Activated T-cell treated with anti-CD3 and anti-CD28 coated beads, Interleukin-2, amount 50 U/mL, for 1 hour (primary cell): ENCODE results near the gene JAKMIP3.

ENCODE experiments used
- DNase-seq: peaks from one replicate; pipeline ENCODE4 v3.0.0-alpha.2; 2020

JAKMIP3 gene

DNA sequence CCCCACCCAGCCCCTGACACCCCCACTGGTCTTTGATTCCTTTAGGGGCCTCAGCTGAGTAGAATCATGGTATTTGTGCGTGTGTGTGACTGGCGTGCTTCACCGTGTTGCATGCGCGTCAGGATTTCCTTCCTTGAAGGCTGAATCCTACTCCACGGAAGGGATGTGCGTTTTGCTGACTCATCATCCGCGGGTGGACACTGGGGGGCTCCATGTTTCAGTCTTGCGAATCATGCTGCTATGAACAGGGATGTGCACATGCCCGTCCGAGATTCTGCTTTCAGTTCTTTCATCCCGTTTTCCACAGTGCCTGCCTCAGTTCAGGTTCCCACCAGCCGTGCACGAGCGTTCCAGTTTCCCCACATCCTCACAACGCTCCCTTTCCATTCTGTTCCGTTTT, 20.9 kb upstream of the JAKMIP3 start:
- DNase-seq: no peak

DNA sequence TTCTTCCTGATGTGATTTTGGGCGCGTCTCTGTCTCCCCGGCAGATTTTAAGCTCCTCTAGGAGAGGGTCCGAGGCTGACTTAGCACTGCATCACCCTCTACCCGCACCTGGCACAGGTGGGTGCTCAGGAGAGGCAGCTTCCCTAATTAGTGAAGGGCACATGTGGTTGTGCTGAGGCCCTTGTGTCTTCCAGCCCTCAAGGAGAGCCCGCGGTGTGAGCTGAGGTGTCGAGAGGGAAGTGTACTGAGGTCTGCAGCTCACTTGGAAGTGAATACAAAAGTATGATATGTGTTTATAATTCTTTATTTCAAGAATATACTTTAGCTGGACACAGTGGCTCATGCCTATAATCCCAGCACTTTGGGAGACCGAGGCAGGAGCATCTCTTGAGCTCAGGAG, 20.4 kb upstream of the JAKMIP3 start:
- DNase-seq: no peak

DNA sequence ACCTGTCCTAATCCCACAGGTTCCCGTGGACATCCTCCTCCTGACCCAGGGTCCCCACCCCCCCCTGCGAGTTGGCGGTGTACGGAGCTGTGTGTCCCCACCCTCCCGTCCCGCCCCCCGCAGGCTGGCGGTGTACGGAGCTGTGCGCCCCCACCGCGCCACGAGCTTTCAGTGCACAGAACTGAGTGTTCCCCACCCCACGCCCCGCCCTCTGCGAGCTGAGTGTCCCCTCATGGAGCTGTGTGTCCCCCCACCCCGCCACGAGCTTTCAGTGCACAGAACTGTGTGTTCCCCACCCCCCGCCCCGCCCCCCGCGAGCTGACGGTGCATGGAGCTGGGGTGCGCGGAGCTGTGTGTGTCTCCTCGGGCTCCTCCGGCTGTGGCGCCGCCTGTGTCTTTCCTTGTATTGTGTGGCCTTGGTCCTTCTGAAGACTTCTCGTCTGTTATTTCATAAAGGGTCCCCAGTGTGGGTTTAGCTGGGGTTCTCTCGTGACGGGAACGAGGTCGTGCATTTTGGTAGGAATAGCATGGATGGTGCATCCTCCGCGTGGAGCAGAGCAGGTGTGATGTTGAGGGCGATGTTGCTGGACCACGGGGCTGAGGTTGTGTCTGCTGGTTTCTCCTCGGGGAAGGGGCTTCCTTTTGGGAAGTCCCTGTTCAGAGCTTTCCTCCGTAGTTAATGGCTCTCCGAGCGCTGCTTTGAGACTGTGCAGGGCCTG, 18.0 kb upstream of the JAKMIP3 start:
- no peak for DNase-seq

DNA sequence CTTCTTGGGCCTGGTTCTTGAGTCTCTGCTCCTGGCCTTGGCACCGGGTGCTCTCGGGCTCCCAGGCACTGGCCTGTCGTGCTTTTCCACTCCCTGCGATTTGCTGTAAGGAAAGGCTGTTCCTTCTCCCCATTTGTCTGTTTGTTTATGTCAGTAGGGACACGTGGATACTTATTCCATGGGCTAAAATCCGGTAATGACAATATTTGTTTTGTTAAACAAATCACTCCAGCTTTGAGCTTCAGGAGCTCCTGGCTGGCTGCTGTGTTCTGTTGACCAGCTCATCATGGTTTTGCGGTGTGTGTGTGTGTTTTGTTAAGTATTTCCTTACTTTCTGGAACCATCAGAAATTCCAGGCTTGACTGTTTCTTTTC, 17.5 kb upstream of the JAKMIP3 start:
- DNase-seq: no peak

DNA sequence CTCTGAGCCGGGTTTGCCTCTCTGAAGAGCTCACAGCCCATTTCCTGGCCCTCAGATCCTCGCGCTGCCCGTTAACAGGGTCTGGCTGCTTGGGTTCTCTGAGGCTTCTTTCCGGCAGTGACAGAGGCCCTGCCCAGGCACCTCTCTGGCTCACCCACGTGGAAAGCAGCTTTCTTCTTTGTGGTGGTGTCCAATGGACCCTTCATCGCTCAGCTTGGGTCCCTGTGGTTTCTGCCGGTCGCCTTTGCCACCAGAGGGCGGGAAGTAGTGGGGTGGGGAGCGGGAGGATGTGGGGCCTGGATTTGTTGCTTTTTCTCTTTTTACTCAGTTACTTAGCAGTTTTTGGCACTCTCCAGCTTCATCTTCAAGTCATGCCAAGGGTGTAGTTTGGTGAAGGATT, 15.6 kb upstream of the JAKMIP3 start:
- no peak for DNase-seq

DNA sequence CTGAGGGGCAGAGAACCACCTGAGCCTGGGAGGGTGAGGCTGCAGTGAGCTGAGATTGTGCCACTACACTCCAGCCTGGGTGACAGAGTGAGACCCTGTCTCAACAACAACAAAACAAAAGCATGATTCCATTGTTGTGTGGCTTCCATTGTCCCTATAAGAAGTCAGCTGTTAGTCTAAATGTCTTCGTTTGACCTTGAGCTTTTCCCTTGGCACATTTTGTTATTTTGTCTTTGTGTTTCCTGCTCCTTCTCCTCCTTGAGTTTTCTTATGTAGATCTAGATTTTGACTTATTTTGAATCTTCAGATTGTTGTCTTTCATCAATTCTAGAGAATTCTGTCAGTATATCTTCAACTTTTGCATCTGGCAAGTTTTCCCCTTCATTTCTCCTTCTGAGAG, 13.6 kb upstream of the JAKMIP3 start:
- DNase-seq: no peak

DNA sequence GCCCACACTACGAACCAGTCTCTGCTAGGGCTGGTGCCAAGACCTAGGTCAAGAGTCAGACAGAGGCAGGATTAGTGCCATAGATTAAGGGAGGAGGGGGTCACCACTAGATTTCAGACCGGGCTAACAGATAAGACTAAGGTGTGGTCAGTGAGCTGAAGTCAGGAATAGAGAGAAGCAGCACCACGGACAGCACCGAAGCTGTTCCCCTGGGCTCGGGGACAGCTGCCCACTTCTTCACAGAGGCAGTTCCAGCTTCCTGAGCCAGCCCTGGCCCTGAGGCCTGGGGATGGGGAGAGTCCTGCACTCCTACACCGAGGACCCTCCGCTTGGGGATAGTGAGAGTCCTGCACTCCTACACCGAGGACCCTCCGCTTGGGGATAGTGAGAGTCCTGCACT, 11.2 kb upstream of the JAKMIP3 start:
- no peak for DNase-seq

DNA sequence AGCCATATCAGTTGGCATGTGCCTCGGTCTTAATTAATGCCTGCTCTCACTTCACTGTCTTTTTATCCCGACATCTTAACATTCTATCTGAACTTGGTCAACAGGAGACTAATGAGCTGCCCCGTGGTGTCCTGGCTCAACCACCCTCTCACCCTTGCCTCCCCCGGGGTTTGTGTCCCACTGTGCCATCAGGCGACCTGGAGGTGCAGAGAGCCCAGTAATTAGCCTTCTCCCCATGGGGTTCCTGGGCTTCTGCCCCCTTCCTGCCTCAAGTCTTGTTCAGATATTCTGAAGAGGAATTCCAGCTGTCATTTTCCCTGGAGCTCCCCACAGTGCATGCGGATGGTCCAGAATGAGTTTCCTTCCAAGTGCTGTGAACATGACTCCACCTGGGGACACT, 10.1 kb upstream of the JAKMIP3 start:
- no peak for DNase-seq

DNA sequence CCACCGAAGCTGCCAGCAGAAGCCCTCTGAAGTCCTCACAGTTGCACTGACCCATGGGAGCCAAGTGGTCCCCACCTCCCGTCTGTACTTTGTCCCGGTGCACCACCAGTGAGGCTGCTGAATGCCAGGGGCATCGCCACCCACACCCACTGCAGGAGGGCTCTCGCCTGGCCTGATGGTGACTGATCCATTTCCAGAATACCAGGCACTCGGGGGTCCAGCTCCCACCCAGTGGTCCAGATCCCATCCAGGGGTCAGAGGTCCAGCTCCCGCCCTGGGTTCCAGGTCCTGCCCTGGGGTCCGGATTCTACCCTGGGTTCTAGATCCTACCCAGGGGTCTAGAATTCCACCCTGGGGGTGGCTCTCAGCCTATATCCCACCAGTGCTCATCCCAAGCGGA, 9.1 kb upstream of the JAKMIP3 start:
- DNase-seq: no peak

DNA sequence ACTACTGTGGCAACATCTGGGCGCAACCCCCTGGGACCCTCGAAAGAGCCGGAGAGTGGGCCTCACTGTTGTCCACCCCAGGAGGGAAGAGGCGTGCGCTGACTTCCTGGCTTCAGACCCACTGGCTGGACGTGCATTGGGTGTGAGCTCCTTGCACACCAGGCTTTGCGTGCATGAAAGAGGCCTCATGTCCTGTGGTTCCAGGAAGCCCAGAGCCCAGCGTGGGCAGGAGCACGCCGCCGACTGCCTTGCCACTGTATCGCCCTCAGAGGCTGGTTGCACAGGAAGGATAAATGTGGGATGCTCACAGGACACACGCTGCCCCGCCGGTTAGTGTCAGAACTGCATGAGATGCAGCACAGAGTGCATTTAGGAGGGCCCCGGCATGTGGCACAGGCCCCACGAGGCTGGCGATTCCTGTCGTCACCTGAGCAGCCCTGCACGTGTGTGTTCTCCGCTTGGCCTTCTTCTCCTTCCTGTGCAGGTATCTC, 8.5 kb upstream of the JAKMIP3 start:
- DNase-seq: no peak

DNA sequence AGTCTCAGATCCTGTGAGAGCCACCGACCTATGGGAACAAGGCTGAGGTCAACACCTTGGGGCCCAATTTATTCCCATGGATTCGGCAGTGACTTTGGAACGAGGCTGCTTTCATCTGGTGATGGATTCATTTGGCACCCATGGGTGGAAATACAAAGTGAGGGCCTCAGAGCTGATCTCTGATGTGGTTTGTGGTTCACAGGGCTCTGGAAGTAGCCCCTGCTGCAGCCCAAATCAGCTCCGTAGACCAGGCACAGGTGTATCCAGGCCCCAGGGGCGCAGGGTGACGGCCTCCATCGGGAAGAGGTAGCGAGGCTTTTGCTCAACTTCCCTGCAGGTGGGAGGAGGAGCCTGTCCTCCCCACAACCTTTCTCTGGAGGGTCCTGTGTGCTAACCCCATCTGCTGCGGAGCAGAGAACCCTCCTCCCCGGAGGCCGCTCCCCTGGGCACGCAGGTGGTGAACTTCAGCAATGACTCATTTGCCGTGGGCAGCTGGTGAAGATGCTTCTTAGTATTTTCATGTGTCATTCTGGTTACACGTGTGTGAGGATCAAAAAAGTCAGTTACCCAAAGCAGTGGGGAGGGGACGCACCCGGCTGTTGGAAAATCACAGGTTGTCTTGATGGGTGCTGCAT, 7.5 kb upstream of the JAKMIP3 start:
- DNase-seq: no peak

DNA sequence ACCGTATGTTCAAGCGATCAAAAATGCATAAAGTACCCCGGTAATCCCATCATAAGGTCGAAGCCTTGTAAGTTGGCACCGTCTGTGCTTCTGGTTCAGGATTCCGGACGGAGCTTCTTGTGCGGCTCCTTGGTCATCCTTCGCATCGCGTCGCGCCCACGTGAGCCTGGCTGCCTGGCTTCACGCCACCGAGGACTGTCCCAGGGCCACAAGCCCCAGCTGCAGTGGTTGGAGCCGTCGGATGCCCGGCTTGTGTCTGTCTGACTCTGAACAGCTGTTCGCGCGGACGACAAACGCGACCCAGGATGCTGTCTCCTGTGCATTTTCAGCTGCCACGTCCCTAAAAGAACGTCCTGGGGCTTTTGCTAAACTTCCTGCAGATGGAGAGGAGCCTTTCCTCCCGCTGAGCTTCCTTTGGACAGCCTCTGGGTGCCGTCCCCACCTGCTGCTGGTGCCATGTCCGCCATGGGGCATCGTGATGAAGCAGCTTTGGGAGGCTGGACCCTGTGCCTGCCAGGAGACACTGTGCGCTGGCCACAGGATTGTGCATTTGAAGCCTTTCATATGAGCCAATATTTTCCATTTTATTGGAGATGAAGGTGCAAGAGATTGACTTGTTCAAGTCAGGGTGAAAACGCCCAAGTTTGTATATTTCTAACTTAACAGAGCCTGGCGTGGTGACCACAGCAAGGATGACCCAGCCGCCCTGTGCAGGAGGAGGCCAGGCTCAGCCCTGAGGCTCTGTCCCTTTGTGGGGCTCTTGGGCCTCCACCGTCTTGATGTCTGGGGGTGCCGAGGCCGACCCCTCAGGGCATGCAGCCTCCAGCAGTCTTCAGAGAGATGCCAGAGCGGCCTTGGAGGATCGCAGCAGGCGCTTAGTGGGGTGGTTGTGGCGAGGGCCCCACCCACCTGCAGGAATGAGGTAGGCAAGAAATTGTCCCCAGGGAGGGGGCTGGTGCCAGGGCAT, 6.7 kb upstream of the JAKMIP3 start:
- no peak for DNase-seq

DNA sequence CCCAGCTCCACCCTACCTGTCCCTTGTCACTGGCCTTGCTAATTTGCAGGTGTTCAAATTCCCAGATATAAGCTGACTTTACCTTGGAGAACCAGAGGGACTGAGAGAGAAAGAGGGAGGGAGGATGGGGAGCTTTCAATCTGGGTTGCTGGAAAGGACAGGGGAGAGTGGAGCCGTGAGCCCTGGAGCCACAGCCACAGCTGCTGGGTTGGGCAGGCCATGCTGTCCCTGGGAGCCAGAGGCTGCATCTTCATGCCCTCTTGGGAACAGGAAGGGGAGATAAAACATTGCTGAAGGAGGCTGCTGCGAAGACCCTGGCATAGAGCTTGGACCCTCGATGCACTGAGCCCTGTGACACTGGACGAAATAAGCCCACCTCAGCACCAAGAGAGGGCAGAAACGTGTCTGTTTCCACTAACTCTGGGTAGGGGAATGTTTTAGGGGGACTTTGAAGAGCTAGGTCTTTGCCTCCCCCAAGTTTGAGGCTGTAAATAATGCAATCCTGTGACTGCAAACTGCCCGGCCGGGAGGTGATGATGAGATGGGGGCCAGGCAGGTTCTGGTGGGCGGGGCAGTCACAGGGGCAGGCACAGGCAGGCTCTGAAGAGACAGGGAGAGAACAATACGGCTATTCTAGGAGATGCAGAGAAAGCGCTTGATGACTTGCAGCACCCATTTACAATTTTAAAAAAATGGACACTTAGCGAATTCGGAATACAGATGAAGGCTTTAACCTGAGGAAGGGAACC, 5.8 kb upstream of the JAKMIP3 start:
- no peak for DNase-seq

DNA sequence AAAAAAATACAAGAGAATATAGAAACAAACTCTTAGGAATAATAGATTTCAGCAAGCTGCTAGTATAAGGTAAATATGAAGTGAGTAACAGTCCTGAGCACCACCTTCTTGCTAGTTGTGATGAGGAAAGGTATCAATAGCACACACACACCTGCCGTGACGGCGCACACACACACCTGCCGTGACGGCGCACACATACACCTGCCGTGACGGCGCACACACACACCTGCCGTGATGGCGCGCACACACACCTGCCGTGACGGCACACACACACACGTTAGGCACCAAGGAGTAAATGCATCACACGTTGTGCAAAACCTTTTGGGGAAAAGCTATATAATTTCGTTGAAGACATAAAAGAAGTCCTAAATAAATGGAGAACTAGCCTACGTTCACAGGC, 4.7 kb upstream of the JAKMIP3 start:
- DNase-seq: no peak

DNA sequence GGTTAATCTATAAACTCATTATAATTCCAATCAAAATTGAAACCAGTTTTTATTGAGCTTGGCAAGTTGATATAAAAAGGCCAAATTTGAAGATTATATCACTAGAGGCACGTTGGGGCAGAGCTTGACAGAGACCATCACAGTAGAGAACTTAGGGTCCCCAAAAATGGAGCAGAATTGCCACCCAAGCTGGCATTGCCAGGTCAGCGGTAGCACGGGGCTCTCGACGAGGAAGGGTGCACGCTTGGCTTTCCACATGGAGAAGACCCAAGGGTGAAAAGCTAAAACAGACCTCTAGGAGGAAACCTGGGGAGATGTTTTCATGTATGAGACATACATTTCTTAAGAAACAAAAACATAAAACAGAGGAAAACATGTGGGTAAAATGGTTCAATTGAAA, 4.3 kb upstream of the JAKMIP3 start:
- DNase-seq: no peak

DNA sequence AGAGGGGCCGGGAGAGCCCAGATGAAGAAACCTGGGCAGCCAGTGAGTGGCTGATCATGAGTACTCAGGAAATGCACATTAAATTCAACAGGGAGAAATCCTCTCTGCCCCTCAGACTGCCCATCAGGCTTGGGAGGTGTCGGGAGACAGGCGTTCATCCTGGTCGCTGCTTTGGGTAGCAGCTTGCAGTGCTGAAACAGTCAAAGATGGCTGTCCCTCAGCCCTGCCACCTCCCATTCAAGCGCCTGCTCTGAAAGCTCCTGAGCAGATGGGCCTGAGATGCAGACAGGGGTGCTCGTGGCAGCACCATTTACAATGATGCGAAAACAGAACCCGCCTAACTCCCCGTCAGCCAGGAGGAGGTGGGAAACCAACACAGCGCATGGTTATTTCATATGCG, 3.6 kb upstream of the JAKMIP3 start:
- no peak for DNase-seq

DNA sequence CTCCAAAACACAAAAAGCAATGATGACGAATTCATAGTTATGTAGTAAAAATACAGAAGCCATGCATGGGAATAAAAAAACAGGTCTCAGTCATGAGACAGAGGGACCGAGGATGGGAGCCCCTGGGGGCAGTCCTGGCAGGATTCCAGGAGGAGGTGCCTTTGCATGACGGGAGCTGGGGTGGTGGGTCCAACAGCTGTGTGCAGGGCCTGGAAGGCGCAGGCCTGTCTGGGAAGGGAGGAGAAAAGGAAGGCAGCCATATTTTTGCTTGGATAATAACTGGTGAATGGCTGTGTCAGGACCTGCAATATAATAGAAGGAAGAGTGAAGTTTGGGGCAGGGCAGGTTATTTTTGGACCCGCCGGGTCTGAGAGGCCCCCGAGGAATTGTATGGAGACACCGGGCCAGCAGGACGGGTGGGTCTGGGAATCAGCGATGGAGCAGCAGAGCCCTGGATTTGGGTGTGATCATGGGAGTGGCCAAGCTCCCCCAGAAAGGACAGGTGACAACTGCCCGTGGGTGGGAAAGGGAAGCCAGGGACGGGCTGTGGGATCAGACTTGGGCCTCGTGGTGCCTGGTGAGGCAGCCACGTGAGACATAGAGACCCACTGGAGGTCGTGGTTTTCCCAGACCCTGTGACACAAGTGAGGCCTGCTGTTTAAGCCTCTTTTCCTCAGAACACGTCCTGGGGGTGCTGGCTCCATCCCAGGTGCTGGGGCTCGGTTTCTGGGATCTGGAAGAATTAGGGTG, 2.9 kb upstream of the JAKMIP3 start:
- no peak for DNase-seq

DNA sequence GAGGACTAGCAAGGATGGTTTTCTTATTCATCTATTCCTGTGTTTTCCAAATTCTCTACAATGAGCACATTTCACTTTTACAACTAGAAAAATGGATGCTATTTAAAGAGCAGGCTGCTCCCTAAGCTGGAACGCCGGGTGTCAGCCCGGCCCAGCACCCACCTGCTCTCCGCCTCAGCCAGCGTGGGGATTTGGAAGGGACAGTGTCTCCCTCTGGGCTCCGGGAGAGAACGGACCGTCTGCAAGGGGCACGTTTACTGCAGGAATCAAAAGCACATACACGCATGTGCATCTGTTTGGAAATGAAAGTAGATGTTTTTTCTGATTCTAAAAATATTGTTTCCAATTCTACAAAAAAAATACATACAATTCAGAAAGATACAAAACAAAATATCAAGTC, 2.3 kb upstream of the JAKMIP3 start:
- no peak for DNase-seq

DNA sequence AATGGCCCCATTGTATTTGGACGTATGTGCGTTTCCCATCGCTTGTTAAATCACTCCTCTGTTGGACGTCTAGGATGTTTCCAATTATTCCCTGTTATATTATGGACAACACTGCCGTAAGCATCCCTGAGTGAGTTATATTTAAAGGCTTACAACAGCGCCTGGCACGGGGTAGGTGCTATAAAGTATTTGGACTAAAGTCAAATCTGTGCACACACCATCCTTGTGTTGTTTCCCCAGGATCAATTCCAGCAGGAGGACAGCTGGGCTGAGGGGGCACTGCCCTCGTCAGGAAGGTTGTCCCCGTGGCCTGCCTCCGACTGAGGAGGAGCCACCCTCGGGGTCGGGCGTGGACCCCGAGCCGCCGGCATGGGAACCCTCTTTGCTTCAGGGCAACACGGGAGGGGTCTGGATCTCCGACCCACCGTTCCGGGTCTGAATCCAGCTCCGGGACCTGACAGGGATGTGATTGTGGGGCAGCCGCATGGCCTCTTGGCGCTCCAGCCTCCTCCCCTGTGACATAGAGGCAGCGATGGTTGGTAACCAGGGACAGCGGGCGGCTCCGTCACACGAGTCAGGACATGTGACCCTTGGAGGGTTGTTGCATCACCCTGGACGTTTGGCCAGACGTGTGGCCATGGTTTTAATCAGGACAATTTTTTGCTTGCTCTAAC, 1.5 kb upstream of the JAKMIP3 start:
- DNase-seq: no peak

DNA sequence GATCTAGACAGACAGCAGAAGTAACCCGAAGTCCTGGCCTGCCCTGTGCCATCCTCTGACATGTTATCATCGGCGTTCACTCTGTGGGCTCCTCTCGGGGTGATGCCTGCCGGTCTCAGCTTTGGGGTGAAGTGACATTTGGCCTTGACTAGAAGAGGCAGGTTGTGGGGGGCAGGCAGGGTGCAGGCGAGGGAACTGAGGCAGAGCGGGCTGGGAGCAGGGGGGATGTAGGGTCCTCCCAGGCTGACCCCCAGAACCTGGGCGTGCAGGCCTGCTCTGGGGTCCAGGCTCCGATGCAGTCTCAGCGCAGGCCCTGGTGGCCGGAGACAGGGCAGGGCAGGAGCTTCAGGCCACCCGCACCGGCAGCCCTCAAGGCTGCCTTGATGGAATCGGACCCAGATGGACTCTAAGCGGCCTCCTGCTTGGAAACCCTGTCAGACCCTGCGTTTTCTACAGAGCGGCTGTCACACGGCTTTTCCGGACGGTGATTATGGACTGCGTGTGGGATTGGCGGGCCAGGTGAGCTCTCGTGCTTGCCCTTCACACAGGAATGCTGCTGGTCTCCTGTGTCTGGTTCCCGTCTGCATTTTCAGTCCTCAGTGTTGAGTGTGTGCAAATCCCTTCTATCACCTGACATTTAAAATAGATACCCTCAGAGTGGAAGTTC, 842 bp upstream of the JAKMIP3 start:
- no peak for DNase-seq

DNA sequence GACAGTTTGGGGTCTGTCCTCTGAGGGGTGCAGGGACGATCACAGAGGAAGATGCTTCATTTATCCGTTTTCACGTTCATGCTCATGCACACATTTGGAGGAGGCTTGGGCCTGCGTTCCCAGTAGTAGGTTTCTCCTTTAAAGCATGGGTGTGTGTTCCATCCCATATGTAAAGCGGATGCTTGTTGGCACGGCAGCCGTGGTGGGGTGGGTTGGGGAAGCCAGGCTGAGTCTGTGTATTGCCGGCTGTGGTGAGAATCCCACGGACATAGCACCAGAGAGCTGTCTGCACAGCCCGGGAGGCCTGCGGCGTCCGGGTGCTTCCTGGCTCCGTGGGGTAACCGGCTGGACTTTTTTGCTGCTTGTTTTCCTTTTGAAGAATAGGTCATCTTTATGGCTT, 440 bp downstream of the JAKMIP3 start:
- DNase-seq: no peak
